ENCODE results near the gene NADK2. TPM values are rescaled to one million over a fixed set of nuclear protein-coding genes. Genes with fewer than 3 reads are reported as not detected.

NADK2 gene
- total and polyA plus RNA-seq, 9 of the 15 experiments (the other 6 are each of a cell fraction or from before 2014, with no cell fraction given) = 10.6 to 41.0 (median 24.0) TPM

- TF ChIP-seq SLC30A9 (CRISPR knock-in tag; IDR thresholded peaks at IDR 0.05) (no peak), POLR2B (IDR thresholded peaks at IDR 0.05; ENCODE audit: low read depth, partially characterized antibody) (no peak), TCF15 (CRISPR knock-in tag; IDR thresholded peaks at IDR 0.05) (no peak), TFE3 (CRISPR knock-in tag; IDR thresholded peaks at IDR 0.05) (no peak), MCM3 (IDR thresholded peaks at IDR 0.05) (no peak), GTF2B (IDR thresholded peaks at IDR 0.05; ENCODE audit: extremely low read depth, insufficient read length) (no peak), SMARCA5 (IDR thresholded peaks at IDR 0.05) (no peak), NUFIP1 (IDR thresholded peaks at IDR 0.05; ENCODE audit: partially characterized antibody) (no peak), STAG1 (CRISPR knock-in tag; IDR thresholded peaks at IDR 0.05; ENCODE audit: borderline replicate concordance) (no peak), TRIM24 (IDR thresholded peaks at IDR 0.05) (0 out of 4 replicates have a peak, but pooled peaks of 1 of the 2 experiments have one; percentile 42), CREB3L1 (IDR thresholded peaks at IDR 0.05; ENCODE audit: borderline replicate concordance, low read depth) (peak; percentile 76; the same call in 1 of the 2 replicates), ARID4B (CRISPR knock-in tag; IDR thresholded peaks at IDR 0.05) (peak; percentile 78), FOXM1 (IDR thresholded peaks at IDR 0.05; ENCODE audit: low read depth) (no peak), FOXM1 (CRISPR knock-in tag; IDR thresholded peaks at IDR 0.05; ENCODE audit: low read depth) (no peak), ETS1 (conservative IDR thresholded peaks at IDR 0.05; ENCODE audit: control insufficient read depth, low read depth, low read length) (peak; percentile 98), MECOM (CRISPR knock-in tag; IDR thresholded peaks at IDR 0.05) (no peak), ADNP (tag; IDR thresholded peaks at IDR 0.05) (no peak)
These were observed 90.0 kb downstream of the NADK2 start, which contains the start of the genes LMBRD2 and SKP2 (continued) for GRCh38 chr5:36151434-36152323.

Data from K562 (cell line).